Suprapubic skin (tissue), 3 donors: ENCODE data around the gene TTC28.

Experiments
- POLR2A ChIP-seq, 2 donors: fragments of 450-650 bp; IDR thresholded peaks; one replicate each; pipeline ENCODE4 v1.6.1; 2017; ENCODE audit warnings: antibody characterized with exemption in 2 of 2, mild to moderate bottlenecking in 2 of 2, moderate library complexity in 2 of 2
- TF ChIP-seq, protein P1 (sequence below), 2 donors: fragments of 200-600 bp in 1 of 2; fragments of 450-650 bp in 1 of 2; sonication (generic) in 1 of 2; IDR thresholded peaks; one replicate each; pipeline ENCODE4 v1.5.1; 2016 to 2019; ENCODE audit warnings: antibody characterized with exemption in 2 of 2, mild to moderate bottlenecking in 1 of 2, moderate library complexity in 1 of 2

- TF ChIP-seq, protein P1, sequence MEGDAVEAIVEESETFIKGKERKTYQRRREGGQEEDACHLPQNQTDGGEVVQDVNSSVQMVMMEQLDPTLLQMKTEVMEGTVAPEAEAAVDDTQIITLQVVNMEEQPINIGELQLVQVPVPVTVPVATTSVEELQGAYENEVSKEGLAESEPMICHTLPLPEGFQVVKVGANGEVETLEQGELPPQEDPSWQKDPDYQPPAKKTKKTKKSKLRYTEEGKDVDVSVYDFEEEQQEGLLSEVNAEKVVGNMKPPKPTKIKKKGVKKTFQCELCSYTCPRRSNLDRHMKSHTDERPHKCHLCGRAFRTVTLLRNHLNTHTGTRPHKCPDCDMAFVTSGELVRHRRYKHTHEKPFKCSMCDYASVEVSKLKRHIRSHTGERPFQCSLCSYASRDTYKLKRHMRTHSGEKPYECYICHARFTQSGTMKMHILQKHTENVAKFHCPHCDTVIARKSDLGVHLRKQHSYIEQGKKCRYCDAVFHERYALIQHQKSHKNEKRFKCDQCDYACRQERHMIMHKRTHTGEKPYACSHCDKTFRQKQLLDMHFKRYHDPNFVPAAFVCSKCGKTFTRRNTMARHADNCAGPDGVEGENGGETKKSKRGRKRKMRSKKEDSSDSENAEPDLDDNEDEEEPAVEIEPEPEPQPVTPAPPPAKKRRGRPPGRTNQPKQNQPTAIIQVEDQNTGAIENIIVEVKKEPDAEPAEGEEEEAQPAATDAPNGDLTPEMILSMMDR (IDR thresholded peaks at IDR 0.05) = no peak
- TF ChIP-seq POLR2A (IDR thresholded peaks at IDR 0.05) = no peak
Observed at GRCh38 chr22:28425211-28425610, 254.4 kb downstream of the TTC28 start.
